ENCODE results near the gene MAN1A1.

DNA sequence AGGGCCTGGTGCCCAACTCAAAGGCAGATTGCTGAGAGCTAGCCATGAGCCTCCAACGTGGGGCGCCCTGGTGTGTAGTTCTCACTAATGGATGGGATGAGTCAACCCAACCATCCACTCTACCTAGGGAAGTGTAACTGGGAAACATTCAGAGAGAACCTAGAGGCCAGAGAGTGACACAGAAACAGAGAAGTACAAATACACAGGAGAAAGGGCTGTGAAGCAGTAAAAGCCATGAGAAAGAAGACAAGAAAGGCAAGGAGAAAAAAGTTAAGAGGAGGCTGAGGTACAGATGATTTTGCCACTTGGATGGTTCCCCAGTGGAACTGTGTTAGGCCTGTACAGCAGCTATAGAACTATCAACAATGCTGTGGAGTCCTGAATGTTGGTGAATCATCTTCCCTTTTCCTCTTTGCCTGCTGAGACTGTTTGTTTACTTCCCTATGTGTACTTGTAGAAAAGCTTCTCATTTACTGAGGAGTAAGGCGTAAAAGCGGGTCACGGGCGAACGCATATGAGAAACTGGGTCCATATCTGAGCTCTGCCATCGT lies 39.0 kb downstream of the MAN1A1 start:
- TF ChIP-seq, protein P1, sequence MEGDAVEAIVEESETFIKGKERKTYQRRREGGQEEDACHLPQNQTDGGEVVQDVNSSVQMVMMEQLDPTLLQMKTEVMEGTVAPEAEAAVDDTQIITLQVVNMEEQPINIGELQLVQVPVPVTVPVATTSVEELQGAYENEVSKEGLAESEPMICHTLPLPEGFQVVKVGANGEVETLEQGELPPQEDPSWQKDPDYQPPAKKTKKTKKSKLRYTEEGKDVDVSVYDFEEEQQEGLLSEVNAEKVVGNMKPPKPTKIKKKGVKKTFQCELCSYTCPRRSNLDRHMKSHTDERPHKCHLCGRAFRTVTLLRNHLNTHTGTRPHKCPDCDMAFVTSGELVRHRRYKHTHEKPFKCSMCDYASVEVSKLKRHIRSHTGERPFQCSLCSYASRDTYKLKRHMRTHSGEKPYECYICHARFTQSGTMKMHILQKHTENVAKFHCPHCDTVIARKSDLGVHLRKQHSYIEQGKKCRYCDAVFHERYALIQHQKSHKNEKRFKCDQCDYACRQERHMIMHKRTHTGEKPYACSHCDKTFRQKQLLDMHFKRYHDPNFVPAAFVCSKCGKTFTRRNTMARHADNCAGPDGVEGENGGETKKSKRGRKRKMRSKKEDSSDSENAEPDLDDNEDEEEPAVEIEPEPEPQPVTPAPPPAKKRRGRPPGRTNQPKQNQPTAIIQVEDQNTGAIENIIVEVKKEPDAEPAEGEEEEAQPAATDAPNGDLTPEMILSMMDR (IDR thresholded peaks at IDR 0.05) = no peak
- TF ChIP-seq EP300 (IDR thresholded peaks at IDR 0.05; ENCODE audit: low read depth) (no peak), POLR2AphosphoS5 (IDR thresholded peaks at IDR 0.05) (no peak), POLR2A (IDR thresholded peaks at IDR 0.05) (no peak)

Measured in transverse colon (tissue), 4 donors.